WTC11 (cell line): ENCODE measurements around the gene CRYBA1.

Experiments
- GABPB1 ChIP-seq: sonication (generic); formaldehyde crosslinking; IDR thresholded peaks from 2 replicates; pipeline ENCODE4 v1.8.1; 2023; ENCODE audit warnings: mild to moderate bottlenecking, missing genetic modification reagents
- GTF2I ChIP-seq: fragments of 250-450 bp; sonication (Bioruptor Pico); conservative IDR thresholded peaks from 2 replicates; pipeline ENCODE4 v1.4.0; 2021; ENCODE audit warnings: mild to moderate bottlenecking
- NFE2L1 ChIP-seq: sonication (generic); formaldehyde crosslinking; IDR thresholded peaks from 2 replicates; pipeline ENCODE4 v1.8.1; 2023; ENCODE audit warnings: missing genetic modification reagents
- ZNF219 ChIP-seq: sonication (generic); formaldehyde crosslinking; IDR thresholded peaks from 2 replicates; pipeline ENCODE4 v1.8.0; 2023; ENCODE audit warnings: missing genetic modification reagents, mild to moderate bottlenecking, borderline replicate concordance
- TF ChIP-seq, protein P1 (sequence below): fragments of 200-600 bp; IDR thresholded peaks from 2 replicates; pipeline ENCODE4 v1.8.0; 2022; ENCODE audit warnings: antibody characterized with exemption
- TF ChIP-seq, protein P2 (sequence below): fragments of 250-450 bp; sonication (Bioruptor Pico); IDR thresholded peaks from 2 replicates; pipeline ENCODE4 v1.9.0; 2021; ENCODE audit warnings: mild to moderate bottlenecking
- TF ChIP-seq, protein P3 (sequence below): sonication (generic); formaldehyde crosslinking; IDR thresholded peaks from 2 replicates; pipeline ENCODE4 v1.8.0; 2022; ENCODE audit warnings: mild to moderate bottlenecking, missing genetic modification reagents

DNA sequence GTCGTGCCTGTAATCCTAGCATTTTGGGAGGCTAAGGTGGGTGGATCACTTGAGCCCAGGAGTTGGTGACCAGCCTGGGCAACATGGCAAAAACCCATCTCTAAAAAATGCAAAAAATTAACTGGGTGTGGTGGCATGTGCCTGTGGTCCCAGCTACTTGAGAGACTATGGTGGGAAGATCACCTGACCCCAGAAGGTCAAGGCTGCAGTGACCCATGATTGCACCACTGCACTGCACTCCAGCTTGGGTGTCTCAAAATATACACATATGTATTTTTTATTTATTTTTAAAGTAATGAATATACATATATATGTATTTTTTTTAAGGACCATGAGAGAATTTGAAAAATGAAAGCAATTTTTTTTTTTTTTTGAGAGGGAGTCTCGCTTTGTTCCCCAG is 52.4 kb downstream of the CRYBA1 start:
- TF ChIP-seq GABPB1 (CRISPR knock-in tag) (no peak), GTF2I (CRISPR knock-in tag) (no peak), NFE2L1 (CRISPR knock-in tag) (no peak), ZNF219 (no peak)
- TF ChIP-seq, protein P1, sequence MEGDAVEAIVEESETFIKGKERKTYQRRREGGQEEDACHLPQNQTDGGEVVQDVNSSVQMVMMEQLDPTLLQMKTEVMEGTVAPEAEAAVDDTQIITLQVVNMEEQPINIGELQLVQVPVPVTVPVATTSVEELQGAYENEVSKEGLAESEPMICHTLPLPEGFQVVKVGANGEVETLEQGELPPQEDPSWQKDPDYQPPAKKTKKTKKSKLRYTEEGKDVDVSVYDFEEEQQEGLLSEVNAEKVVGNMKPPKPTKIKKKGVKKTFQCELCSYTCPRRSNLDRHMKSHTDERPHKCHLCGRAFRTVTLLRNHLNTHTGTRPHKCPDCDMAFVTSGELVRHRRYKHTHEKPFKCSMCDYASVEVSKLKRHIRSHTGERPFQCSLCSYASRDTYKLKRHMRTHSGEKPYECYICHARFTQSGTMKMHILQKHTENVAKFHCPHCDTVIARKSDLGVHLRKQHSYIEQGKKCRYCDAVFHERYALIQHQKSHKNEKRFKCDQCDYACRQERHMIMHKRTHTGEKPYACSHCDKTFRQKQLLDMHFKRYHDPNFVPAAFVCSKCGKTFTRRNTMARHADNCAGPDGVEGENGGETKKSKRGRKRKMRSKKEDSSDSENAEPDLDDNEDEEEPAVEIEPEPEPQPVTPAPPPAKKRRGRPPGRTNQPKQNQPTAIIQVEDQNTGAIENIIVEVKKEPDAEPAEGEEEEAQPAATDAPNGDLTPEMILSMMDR = no peak
- TF ChIP-seq, protein P2, sequence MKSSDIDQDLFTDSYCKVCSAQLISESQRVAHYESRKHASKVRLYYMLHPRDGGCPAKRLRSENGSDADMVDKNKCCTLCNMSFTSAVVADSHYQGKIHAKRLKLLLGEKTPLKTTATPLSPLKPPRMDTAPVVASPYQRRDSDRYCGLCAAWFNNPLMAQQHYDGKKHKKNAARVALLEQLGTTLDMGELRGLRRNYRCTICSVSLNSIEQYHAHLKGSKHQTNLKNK (CRISPR knock-in tag) = no peak
- TF ChIP-seq, protein P3, sequence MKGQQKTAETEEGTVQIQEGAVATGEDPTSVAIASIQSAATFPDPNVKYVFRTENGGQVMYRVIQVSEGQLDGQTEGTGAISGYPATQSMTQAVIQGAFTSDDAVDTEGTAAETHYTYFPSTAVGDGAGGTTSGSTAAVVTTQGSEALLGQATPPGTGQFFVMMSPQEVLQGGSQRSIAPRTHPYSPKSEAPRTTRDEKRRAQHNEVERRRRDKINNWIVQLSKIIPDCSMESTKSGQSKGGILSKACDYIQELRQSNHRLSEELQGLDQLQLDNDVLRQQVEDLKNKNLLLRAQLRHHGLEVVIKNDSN (CRISPR knock-in tag) = no peak
